ENCODE results near the gene HS3ST1.

- TF ChIP-seq CTCF (conservative IDR thresholded peaks at IDR 0.05) (no peak), ZFX (IDR thresholded peaks at IDR 0.05) (no peak)
Observed at GRCh38 chr4:11426003-11426402, 2.7 kb downstream of the HS3ST1 start.

Data from C4-2B (cell line).